Neural progenitor cell (in vitro differentiated cells): ENCODE results near the gene LTBP1.

Experiments
- EZH2 ChIP-seq: fragments of 200-600 bp; sonication (generic); IDR thresholded peaks from 2 replicates; pipeline ENCODE4 v1.6.1; 2017; ENCODE audit warnings: antibody characterized with exemption, mild to moderate bottlenecking, moderate library complexity
- EZH2phosphoT487 ChIP-seq: fragments of 200-600 bp; sonication (generic); IDR thresholded peaks from 2 replicates; pipeline ENCODE4 v1.6.1; 2017; ENCODE audit warnings: antibody characterized with exemption
- TF ChIP-seq, protein P1 (sequence below): fragments of 200-600 bp; sonication (generic); IDR thresholded peaks from 2 replicates; pipeline ENCODE4 v1.5.1; 2017; ENCODE audit warnings: antibody characterized with exemption, mild to moderate bottlenecking

DNA sequence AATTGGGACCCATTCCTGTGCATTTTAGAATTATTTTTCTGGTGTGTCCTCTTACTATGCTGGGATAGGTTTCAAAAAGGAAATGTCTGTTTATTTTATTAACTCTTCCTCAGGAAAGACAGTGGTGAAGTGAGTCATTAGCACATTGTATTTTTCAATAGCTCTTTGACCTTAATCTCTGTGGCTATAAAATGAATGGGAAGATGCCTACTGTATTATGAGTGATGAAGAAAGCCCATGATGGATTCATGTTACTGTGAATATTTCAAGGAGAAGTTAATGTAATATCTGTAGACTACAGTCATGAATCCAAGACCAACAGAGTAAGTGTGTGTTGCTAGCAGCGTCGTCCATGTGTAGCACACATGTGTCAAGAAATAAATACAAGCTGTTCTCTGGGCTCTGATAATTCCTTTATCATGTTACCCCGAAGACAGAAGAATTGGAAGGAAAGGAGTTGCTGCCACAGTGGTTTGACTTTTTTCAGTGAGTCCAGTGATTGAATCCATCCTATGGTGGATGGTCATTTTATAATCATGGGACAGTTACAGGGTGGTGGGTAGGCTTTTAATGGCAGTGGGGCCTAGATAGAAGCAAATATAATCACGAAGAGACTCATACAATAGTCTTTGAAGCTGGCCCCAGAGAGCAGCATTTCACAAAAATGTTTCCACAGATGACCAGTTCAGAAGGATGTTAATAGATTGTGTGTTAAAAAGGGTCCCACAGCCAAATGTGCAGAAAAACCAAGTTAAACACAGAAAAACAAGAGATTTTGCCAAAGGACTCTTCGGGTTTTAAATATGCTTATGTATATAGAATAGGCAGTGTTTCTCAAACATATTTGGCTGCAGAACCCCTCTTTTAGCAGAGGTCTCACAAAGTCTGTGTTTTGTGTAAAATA, 290.0 kb downstream of the LTBP1 start:
- TF ChIP-seq EZH2phosphoT487, result no peak
- TF ChIP-seq, protein P1, sequence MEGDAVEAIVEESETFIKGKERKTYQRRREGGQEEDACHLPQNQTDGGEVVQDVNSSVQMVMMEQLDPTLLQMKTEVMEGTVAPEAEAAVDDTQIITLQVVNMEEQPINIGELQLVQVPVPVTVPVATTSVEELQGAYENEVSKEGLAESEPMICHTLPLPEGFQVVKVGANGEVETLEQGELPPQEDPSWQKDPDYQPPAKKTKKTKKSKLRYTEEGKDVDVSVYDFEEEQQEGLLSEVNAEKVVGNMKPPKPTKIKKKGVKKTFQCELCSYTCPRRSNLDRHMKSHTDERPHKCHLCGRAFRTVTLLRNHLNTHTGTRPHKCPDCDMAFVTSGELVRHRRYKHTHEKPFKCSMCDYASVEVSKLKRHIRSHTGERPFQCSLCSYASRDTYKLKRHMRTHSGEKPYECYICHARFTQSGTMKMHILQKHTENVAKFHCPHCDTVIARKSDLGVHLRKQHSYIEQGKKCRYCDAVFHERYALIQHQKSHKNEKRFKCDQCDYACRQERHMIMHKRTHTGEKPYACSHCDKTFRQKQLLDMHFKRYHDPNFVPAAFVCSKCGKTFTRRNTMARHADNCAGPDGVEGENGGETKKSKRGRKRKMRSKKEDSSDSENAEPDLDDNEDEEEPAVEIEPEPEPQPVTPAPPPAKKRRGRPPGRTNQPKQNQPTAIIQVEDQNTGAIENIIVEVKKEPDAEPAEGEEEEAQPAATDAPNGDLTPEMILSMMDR, result no peak
- TF ChIP-seq EZH2, result no peak
